GM21526 (cell line): Measurements from ENCODE around the gene KIF4A.

ENCODE experiments used
- ATAC-seq: cut with Tn5 transposase; IDR thresholded peaks from one replicate; pipeline ENCODE4 v1.9.1; 2021; ENCODE audit warnings: moderate library complexity; ENCODE audit not compliant: unreplicated experiment, low FRiP score

KIF4A gene

DNA sequence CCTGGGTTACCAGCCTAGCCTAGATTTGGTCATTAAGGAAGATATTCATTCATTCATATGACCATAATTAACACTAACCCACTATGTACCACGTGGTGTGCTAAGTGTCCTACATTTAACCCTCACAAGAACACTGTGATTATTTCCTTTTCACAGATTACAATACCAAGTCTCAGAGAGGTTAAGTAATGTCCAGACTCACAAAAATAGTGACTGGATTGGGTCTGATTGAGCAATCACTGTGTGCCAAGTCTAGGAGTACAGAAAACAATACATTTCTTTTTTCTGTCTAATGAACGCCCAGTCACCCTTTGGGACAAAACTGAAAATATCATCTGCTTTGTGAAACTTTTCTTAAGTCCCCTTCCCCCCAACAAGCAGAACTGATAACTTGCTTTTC, 147.1 kb downstream of the KIF4A start:
- ATAC-seq, result no peak

DNA sequence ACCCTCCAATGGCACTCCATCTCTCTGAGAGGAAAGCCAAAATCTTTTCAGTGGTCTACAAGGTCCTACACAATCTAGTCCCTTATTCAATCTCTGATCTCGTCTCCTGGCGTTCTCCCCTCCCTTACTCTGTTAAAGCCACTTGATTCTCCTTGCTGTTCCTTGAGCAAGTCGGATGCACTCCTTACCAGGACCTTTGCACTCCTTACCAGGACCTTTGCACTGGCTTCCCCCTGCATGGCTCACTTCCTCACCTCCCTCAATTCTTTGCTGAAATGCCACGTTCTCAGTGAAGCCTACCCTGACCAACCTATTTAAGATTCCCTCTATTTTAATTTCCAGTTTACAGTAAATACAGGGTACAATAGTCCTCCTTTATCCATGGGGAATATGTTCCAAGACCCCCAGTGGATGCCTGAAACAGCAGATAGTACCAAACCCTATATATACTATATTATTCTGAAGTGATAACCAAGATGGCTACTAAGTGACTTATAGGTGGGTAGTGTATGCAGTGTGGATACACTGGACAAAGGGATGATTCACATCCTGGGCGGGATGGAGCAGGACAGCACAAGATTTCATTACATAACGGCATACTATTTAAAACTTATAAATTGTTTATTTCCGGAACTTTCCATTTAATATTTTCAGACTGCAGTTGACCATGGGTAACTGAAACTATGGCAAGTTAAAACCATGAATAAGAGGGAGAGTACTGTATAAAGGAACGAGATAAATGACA, 148.2 kb downstream of the KIF4A start:
- ATAC-seq, result no peak

DNA sequence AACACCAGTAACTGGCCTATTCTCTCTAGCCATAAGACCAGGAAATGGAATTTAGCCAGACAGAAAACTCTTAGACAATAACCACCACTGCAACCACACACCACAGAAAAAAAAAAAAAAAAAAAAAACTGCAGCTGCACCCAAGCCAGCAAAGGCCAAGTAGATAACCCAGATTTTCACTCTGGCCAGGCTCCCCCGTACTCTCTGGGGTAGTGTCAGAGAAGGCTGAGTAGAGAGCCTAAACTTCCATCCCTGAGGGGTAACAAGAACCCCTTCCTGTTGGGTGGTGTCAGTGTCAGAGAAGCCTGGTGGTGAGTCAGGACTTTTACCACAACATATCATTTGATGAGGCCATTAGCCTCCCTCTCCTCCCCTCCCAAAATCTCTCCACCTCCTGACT, 149.1 kb downstream of the KIF4A start:
- ATAC-seq, result no peak

DNA sequence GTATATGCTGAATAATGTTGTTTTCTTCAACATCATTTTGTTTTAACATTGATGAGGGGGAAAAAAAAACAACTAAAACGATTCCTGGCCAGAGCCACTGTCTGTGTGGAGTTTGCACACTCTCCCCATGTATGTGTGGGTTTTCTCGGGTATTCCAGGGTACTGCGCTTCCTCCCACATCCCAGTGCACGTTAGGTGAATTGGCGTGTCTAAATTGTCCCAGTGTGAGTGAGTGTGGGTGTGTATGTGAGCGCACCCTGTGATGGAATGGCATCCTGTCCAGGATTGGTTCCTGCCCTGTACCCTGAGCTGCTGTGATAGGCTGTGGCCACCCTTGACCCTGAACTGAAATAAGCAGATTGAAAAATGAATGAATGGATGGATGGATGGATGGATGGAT, 152.3 kb downstream of the KIF4A start:
- ATAC-seq, result no peak

- ATAC-seq, result no peak
These were observed 154.5 kb downstream of the KIF4A start, which contains the start of gene DLG3 for GRCh38 chrX:70444326-70444945. DLG3 (plus strand) TSS chrX:70444835; CDS start chrX:70445202, 367 bp downstream.

DNA sequence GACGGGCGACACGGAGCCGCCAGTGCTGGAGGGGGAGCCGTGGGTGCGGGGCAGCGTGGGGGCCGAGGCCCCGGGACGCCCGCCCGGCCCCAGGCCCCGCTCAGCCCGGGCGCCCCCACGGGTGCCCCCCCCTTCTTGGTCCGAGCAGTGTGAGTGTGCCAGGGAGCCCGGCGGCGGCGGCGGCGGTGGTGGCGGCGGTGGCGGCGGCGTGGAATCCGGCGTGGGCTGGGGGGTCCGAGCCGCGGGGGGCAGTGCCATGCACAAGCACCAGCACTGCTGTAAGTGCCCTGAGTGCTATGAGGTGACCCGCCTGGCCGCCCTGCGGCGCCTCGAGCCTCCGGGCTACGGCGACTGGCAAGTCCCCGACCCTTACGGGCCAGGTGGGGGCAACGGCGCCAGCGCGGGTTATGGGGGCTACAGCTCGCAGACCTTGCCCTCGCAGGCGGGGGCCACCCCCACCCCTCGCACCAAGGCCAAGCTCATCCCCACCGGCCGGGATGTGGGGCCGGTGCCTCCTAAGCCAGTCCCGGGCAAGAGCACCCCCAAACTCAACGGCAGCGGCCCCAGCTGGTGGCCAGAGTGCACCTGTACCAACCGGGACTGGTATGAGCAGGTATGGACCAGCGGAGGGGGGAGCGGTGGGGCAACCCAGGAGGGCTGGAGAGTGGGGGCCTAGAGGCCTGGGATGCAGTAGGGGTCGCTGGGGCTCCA, 155.2 kb downstream of the KIF4A start:
- no peak for ATAC-seq

DNA sequence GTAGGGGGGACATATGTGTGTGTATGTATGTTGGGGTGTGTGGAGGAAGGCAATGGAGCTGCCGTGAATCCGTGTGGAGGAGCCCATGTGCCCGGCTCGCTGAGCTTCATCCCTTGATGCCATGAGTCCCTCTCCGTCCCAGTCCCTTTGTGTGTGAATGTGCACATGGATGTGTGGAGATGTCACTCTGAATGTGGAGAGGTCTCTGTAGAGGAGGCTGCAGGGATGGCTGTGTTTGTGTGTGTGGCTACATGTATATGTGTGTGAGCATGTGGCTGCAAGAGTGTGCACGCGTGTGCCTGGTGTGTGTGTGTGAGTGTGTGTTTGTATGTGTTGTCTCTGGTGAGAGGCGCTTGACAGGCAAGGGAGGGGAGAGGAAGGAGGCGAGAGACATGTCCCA, 156.0 kb downstream of the KIF4A start:
- ATAC-seq, result no peak

- no peak for ATAC-seq
These were observed 156.8 kb downstream of the KIF4A start for GRCh38 chrX:70446380-70447350.

- ATAC-seq, result no peak
These were observed 159.6 kb downstream of the KIF4A start for GRCh38 chrX:70449457-70449966.

GRCh38 chrX:70452143-70452733, 162.3 kb downstream of the KIF4A start:
- ATAC-seq, result peak; percentile 55

- no peak for ATAC-seq
These were observed 163.2 kb downstream of the KIF4A start for GRCh38 chrX:70453024-70453618.

DNA sequence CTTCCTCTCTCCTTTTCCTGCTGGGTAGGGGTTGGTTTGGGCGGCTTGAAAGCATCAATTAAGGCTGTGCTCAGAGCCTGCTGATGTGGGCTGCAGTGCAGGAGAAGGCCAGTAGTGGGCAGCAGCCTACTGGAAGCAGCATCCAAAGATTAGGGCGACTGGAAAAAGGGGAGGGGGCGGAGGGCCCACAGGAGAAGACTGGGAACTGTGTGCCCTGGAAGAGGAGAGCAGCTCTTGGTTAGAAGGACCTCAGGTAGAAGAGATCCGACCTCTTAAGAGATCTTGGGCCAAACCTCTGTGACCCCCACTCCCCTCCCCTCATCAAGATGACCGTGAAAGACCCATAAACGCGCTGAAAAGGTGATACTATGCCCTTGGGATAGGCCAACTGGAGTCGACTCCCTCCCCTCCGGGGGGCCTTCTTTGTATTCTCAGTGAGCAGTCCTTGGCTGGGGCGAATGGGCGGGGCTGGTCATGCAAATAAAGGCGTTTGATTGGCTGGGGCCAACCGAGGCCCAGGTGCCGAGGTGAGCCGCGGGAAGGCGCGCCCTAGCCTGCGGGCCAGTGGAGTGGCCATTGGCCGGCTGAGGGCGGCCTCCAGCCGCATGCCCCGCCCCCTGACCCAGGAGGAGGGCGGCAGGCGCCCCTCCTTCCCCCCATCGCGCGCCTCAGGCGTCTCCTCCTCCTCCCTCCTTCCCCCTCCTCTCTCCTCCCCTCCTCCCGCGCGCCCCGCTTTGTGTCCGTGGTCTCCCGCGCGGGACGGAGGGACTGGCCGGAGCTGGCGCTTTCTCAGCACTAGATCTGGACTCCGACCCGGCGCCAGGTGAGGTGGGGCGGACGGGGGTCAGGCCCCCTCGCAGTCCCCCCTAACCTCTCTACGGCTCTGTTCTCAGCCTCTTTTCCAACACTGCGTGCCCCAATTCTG, 164.8 kb downstream of the KIF4A start:
- peak; percentile 48 for ATAC-seq

DNA sequence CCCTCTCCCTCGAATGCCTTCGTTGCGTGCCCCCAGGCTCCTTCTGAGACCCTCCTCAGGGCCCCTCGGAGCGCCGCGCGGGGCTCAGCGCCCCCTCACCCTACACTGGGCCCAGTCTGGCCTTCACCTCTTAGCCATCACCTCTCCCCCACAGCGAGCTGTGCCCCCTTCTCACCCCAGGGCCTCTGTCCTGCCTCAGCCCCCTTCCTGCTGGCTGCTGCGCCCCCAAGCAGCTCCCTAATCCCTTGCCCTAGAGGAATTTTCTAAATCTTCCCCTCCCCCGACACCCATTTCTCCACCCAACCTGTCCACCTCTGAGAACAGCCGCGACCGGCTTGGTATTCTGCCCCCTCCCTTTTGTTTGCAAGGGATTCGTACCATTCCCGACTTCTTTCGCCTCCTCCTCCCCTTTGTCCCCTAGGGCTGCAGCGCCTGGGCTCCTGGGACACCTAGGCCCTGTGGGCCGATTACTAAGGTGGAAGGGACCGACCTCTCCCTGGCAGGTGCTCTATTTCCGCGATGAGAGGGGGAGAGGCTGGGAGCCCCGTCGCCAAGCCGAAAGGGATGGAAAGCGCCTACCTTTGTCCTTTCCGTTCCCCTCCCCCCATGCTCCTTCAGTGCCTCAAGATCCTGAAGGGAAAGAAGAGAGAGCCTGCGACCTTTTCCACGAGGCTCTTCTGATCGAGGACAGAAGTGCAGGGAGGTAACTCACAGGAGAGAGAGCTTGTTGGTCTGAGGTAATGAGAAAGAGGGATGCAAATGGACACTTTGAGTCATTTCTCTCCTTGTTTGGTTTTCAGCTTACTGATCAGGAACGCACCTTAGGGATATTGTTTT, 165.7 kb downstream of the KIF4A start:
- ATAC-seq, result no peak

DNA sequence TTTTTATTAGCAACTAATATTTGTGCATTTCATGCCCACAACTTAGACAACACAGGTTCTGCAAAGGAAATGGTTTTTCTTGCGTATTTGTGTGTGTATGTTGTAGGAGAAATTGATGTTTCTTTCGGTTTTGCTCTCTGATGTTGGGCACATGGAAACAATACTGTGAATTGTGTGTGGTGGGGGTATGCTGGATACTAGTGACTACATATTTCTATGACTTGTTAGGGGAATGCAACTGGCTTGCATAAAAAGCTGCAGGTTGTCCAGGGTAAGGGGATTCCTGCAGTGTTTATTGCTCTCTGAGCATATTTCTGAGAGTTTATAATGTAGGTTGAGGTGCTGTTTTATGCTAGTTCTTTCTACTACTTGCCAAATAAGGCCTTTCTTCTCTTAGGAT, 166.4 kb downstream of the KIF4A start:
- no peak for ATAC-seq

DNA sequence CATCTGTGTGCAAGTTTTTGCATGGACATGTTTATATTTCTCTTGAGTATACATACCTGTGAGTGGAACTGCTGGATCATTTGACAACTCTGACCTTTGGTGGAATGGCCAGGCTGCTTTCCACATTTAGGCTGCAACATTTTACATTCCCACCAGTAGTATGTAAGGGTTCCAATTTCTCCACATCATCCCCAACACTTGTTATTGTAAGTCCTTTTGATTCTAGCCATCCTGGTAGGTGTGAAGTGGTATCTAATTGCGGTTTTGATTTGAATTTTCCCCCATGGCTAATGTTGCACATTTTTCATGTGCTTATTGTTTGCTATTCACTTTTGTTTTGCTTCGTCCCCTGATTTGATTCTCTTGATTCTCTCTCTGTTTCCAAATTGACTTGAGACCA, 171.1 kb downstream of the KIF4A start:
- ATAC-seq, result no peak

DNA sequence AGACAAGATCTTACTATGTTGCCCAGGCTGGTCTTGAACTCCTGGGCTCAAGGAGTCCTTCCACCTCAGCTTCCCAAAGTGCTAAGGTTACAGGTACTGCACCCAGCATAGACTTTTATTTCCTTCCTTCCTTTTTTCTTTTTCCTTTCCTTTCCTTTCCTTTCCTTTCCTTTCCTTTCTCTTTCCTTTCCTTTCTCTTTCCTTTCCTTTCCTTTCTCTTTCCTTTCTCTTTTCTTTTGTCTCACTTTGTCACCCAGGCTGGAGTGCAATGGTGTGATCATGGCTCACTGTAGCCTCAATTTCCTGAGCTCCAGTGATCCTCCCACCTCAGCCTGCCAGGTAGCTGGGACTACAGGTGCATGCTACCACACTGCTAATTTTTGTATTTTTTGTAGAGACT, 174.1 kb downstream of the KIF4A start:
- ATAC-seq, result no peak

DNA sequence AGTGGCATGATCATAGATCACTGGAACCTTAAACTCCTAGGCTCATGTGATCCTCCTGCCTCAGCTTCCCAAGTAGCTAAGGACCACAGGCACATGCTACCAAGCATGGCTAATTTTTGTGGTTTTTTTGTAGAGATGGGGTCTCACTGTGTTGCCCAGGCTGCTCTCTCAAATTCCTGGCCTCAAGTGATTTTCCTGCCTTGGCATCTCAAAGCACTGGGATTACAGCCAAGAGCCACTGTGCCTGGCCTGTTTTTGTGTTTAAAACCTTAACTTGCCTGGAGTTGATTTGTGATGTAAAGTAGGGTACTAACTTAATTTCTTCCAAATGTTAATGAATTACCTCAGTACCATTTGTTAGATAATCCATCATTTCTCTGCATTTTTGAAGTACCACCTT, 177.1 kb downstream of the KIF4A start:
- no peak for ATAC-seq

GRCh38 chrX:70468709-70469108, 178.8 kb downstream of the KIF4A start:
- no peak for ATAC-seq
